GM12878 (cell line): Measurements from ENCODE around the gene ZSCAN9. TPM values are rescaled to one million over a fixed set of nuclear protein-coding genes. Genes with fewer than 3 reads are reported as not detected.

Experiments
- BCL11A ChIP-seq: IDR thresholded peaks from 2 replicates; pipeline ENCODE4 v1.6.1; 2011; ENCODE audit warnings: low read depth, low read length
- CHD2 ChIP-seq: IDR thresholded peaks from 2 replicates; pipeline ENCODE4 v1.6.1; 2011; ENCODE audit warnings: low read depth, low read length, improper control_type of control experiment, borderline replicate concordance
- CHD4 ChIP-seq: fragments of 200-600 bp; sonication (generic); IDR thresholded peaks from 2 replicates; pipeline ENCODE4 v1.6.1; 2016; ENCODE audit warnings: mild to moderate bottlenecking
- FOXK2 ChIP-seq: fragments of 450-650 bp; IDR thresholded peaks from 2 replicates; pipeline ENCODE4 v1.6.1; 2017; ENCODE audit warnings: mild to moderate bottlenecking, moderate library complexity
- IKZF1 ChIP-seq: fragments of 450-650 bp; conservative IDR thresholded peaks from 2 replicates; pipeline ENCODE4 v1.6.1; 2017; ENCODE audit warnings: antibody characterized with exemption, mild to moderate bottlenecking
- MEF2A ChIP-seq: IDR thresholded peaks from 2 replicates; pipeline ENCODE4 v1.6.1; 2011; ENCODE audit warnings: low read depth, mild to moderate bottlenecking, low read length, moderate library complexity; ENCODE audit not compliant: insufficient read depth
- MTA2 ChIP-seq: fragments of 450-650 bp; IDR thresholded peaks from 2 replicates; pipeline ENCODE4 v1.6.1; 2016; ENCODE audit warnings: low read depth, mild to moderate bottlenecking, moderate library complexity
- MTA3 ChIP-seq: IDR thresholded peaks from 2 replicates; pipeline ENCODE4 v1.6.1; 2012; ENCODE audit warnings: low read length, inconsistent platforms, borderline replicate concordance
- MYB ChIP-seq: fragments of 150-350 bp; IDR thresholded peaks from 2 replicates; pipeline ENCODE4 v1.6.1; 2014; ENCODE audit warnings: mild to moderate bottlenecking, low read depth, low read length, borderline replicate concordance
- NR2C1 ChIP-seq: fragments of 450-650 bp; IDR thresholded peaks from 2 replicates; pipeline ENCODE4 v1.6.1; 2017; ENCODE audit warnings: antibody characterized with exemption, mild to moderate bottlenecking, moderate library complexity
- NR2C2 ChIP-seq: IDR thresholded peaks from 2 replicates; pipeline ENCODE4 v1.6.1; 2011; ENCODE audit warnings: borderline replicate concordance, low read depth; ENCODE audit not compliant: control insufficient read depth, insufficient read length
- SP1 ChIP-seq: IDR thresholded peaks from one replicate; pipeline ENCODE4 v1.6.1; 2011; ENCODE audit warnings: low read depth, low read length
- SREBF1 ChIP-seq: IDR thresholded peaks from 2 replicates; pipeline ENCODE4 v1.6.1; 2012; ENCODE audit warnings: mild to moderate bottlenecking, low read length
- ZNF622 ChIP-seq: fragments of 450-650 bp; IDR thresholded peaks from 2 replicates; pipeline ENCODE4 v1.6.1; 2017; ENCODE audit warnings: mild to moderate bottlenecking, inconsistent platforms
- polyA plus RNA-seq, 11 experiments: library from polyadenylated mRNA; depleted of rRNA in 4 of 11; unstranded in 6 of 11; stranded (reverse) in 5 of 11; fragments of >200 nt; fragmentation: Nextera tagmentation in 4 of 11; fragmentation: Illumina TruSeq in 1 of 11; extraction: Ambion mirVana in 4 of 11; extraction: Trizol in 1 of 11; gene quantifications; 1 replicate in 1 of 11; 2 replicates in 10 of 11; pipeline versions ENCODE4 v1.2.1 to v1.2.3, GENCODE V29; 2011 to 2016; ENCODE audit warnings: inconsistent platforms in 2 of 11, missing spikeins in 2 of 11, low read depth in 1 of 11
- total RNA-seq, 4 experiments: library from RNA; depleted of rRNA in 3 of 4; stranded (reverse); fragments of >200 nt in 3 of 4; fragmentation: Illumina TruSeq in 1 of 4; extraction: Trizol in 1 of 4; gene quantifications; 2 replicates each; pipeline versions ENCODE4 v1.2.1 to v1.2.3, GENCODE V29; 2013 to 2021
- TF ChIP-seq, protein P1 (sequence below): IDR thresholded peaks from 2 replicates; pipeline ENCODE4 v1.6.1; 2012; ENCODE audit warnings: mild to moderate bottlenecking, low read depth, low read length
- TF ChIP-seq, protein P2 (sequence below): fragments of 450-650 bp; formaldehyde crosslinking; IDR thresholded peaks from 2 replicates; pipeline ENCODE4 v1.4.0; 2020; ENCODE audit warnings: mild to moderate bottlenecking, moderate library complexity
- TF ChIP-seq, protein P3 (sequence below): IDR thresholded peaks from 2 replicates; pipeline ENCODE4 v1.6.1; 2012; ENCODE audit warnings: improper control_type of control experiment, low read depth, low read length; ENCODE audit not compliant: insufficient replicate concordance

ZSCAN9 gene
- total and polyA plus RNA-seq, 10 of the 15 experiments (the other 5 are each of a cell fraction or from before 2014, with no cell fraction given): 8.1 to 28.7 (median 17.4) TPM

DNA sequence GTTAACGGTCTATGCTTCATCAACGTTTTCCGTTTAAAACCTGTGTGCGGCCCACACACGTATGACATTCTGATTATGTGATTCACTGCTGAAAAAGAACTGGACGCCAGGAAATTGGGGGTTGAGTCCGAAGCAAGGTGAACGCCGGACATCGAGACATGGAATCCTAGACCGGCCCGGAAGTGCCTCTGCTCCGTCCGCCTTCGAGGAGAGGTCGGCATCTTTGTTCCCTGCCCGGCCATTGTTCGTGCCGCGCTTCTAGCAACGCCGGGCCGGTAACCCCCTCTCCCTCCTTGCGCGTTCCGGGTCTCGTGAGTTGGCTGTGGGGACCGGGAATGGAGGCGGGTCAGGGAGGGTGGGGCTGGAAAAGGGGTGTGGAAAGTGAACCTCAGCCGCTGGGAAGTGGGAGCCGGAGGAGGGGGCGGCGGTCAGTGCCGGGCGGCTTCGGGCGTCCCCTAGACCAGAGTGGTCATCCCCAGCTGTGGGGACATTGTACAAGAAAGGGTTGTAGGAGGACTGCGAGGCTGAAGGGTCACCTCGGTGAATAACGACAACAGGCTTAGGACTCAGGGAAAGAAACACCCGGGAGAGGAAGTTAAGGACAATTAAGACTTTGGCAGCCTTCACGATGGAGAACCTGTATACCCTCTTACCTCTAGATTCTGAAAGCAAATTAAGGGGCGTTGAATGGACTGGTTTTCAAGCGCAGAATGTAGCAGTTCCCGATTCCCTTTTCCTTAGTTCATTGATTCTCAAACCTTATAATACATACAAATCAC, at the start of gene ZSCAN9 (continued):
- TF ChIP-seq, protein P1, sequence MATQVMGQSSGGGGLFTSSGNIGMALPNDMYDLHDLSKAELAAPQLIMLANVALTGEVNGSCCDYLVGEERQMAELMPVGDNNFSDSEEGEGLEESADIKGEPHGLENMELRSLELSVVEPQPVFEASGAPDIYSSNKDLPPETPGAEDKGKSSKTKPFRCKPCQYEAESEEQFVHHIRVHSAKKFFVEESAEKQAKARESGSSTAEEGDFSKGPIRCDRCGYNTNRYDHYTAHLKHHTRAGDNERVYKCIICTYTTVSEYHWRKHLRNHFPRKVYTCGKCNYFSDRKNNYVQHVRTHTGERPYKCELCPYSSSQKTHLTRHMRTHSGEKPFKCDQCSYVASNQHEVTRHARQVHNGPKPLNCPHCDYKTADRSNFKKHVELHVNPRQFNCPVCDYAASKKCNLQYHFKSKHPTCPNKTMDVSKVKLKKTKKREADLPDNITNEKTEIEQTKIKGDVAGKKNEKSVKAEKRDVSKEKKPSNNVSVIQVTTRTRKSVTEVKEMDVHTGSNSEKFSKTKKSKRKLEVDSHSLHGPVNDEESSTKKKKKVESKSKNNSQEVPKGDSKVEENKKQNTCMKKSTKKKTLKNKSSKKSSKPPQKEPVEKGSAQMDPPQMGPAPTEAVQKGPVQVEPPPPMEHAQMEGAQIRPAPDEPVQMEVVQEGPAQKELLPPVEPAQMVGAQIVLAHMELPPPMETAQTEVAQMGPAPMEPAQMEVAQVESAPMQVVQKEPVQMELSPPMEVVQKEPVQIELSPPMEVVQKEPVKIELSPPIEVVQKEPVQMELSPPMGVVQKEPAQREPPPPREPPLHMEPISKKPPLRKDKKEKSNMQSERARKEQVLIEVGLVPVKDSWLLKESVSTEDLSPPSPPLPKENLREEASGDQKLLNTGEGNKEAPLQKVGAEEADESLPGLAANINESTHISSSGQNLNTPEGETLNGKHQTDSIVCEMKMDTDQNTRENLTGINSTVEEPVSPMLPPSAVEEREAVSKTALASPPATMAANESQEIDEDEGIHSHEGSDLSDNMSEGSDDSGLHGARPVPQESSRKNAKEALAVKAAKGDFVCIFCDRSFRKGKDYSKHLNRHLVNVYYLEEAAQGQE: no peak
- TF ChIP-seq CHD2: peak; percentile 40; the same call in 1 of the 2 replicates
- no peak for TF ChIP-seq CHD4
- TF ChIP-seq MTA3: no peak
- no peak for TF ChIP-seq FOXK2
- TF ChIP-seq SP1: peak; percentile 55
- no peak for TF ChIP-seq NR2C2
- 0 out of 2 replicates have a peak, but pooled peaks have one; percentile 19 for TF ChIP-seq MTA2
- no peak; the same call in 1 of the 2 replicates for TF ChIP-seq ZNF622
- peak; percentile 77 for TF ChIP-seq NR2C1
- TF ChIP-seq, protein P2, sequence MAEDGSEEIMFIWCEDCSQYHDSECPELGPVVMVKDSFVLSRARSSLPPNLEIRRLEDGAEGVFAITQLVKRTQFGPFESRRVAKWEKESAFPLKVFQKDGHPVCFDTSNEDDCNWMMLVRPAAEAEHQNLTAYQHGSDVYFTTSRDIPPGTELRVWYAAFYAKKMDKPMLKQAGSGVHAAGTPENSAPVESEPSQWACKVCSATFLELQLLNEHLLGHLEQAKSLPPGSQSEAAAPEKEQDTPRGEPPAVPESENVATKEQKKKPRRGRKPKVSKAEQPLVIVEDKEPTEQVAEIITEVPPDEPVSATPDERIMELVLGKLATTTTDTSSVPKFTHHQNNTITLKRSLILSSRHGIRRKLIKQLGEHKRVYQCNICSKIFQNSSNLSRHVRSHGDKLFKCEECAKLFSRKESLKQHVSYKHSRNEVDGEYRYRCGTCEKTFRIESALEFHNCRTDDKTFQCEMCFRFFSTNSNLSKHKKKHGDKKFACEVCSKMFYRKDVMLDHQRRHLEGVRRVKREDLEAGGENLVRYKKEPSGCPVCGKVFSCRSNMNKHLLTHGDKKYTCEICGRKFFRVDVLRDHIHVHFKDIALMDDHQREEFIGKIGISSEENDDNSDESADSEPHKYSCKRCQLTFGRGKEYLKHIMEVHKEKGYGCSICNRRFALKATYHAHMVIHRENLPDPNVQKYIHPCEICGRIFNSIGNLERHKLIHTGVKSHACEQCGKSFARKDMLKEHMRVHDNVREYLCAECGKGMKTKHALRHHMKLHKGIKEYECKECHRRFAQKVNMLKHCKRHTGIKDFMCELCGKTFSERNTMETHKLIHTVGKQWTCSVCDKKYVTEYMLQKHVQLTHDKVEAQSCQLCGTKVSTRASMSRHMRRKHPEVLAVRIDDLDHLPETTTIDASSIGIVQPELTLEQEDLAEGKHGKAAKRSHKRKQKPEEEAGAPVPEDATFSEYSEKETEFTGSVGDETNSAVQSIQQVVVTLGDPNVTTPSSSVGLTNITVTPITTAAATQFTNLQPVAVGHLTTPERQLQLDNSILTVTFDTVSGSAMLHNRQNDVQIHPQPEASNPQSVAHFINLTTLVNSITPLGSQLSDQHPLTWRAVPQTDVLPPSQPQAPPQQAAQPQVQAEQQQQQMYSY (CRISPR knock-in tag): no peak
- TF ChIP-seq, protein P3, sequence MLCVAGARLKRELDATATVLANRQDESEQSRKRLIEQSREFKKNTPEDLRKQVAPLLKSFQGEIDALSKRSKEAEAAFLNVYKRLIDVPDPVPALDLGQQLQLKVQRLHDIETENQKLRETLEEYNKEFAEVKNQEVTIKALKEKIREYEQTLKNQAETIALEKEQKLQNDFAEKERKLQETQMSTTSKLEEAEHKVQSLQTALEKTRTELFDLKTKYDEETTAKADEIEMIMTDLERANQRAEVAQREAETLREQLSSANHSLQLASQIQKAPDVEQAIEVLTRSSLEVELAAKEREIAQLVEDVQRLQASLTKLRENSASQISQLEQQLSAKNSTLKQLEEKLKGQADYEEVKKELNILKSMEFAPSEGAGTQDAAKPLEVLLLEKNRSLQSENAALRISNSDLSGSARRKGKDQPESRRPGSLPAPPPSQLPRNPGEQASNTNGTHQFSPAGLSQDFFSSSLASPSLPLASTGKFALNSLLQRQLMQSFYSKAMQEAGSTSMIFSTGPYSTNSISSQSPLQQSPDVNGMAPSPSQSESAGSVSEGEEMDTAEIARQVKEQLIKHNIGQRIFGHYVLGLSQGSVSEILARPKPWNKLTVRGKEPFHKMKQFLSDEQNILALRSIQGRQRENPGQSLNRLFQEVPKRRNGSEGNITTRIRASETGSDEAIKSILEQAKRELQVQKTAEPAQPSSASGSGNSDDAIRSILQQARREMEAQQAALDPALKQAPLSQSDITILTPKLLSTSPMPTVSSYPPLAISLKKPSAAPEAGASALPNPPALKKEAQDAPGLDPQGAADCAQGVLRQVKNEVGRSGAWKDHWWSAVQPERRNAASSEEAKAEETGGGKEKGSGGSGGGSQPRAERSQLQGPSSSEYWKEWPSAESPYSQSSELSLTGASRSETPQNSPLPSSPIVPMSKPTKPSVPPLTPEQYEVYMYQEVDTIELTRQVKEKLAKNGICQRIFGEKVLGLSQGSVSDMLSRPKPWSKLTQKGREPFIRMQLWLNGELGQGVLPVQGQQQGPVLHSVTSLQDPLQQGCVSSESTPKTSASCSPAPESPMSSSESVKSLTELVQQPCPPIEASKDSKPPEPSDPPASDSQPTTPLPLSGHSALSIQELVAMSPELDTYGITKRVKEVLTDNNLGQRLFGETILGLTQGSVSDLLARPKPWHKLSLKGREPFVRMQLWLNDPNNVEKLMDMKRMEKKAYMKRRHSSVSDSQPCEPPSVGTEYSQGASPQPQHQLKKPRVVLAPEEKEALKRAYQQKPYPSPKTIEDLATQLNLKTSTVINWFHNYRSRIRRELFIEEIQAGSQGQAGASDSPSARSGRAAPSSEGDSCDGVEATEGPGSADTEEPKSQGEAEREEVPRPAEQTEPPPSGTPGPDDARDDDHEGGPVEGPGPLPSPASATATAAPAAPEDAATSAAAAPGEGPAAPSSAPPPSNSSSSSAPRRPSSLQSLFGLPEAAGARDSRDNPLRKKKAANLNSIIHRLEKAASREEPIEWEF: no peak
- TF ChIP-seq MEF2A: no peak
- 0 out of 2 replicates have a peak, but pooled peaks have one; percentile 28 for TF ChIP-seq BCL11A
- TF ChIP-seq IKZF1: peak; percentile 90
- TF ChIP-seq SREBF1: peak; percentile 34; the same call in 1 of the 2 replicates
- no peak for TF ChIP-seq MYB
